MM.1S (cell line): ENCODE data around the gene PROSER3.
A peak's percentile ranks its signal among the peaks of the same experiment; 100 is the strongest.

Experiments used
- DNase-seq: peaks from one replicate; pipeline ENCODE4 v3.0.0-alpha.2; 2015
- H2AFZ ChIP-seq: fragments of 300-600 bp; sonication (generic); 2 replicates; pipeline ENCODE4 v1.6.0; 2016; ENCODE audit warnings: antibody characterized with exemption, low read length
- H3F3A ChIP-seq: fragments of 300-600 bp; sonication (generic); 2 replicates; pipeline ENCODE4 v1.6.1; 2016; ENCODE audit warnings: mild to moderate bottlenecking, antibody characterized with exemption, low read length, moderate library complexity, mixed read lengths; ENCODE audit not compliant: insufficient read depth
- H3K27ac ChIP-seq: fragments of 300-600 bp; sonication (generic); 2 replicates; pipeline ENCODE4 v1.5.1; 2016; ENCODE audit warnings: mild to moderate bottlenecking, low read length
- H3K27me3 ChIP-seq: fragments of 300-600 bp; sonication (generic); replicated peaks from 2 replicates; pipeline ENCODE4 v1.6.0; 2016; ENCODE audit warnings: low read length; ENCODE audit not compliant: insufficient read depth
- H3K36me3 ChIP-seq: fragments of 300-600 bp; sonication (generic); replicated peaks from 2 replicates; pipeline ENCODE4 v1.6.1; 2016; ENCODE audit warnings: mild to moderate bottlenecking, low read length, mixed read lengths; ENCODE audit not compliant: insufficient read depth
- H3K4me1 ChIP-seq: fragments of 300-600 bp; sonication (generic); 2 replicates; pipeline ENCODE4 v1.6.1; 2016; ENCODE audit warnings: low read length, mixed read lengths
- H3K4me2 ChIP-seq: fragments of 300-600 bp; sonication (generic); 2 replicates; pipeline ENCODE4 v1.6.0; 2016; ENCODE audit warnings: low read depth, low read length
- H3K4me3 ChIP-seq: fragments of 300-600 bp; sonication (generic); 2 replicates; pipeline ENCODE4 v1.5.1; 2016; ENCODE audit warnings: low read length, mixed read lengths
- H3K79me2 ChIP-seq: fragments of 300-600 bp; sonication (generic); 2 replicates; pipeline ENCODE4 v1.6.1; 2016; ENCODE audit warnings: mixed run types, low read length, mixed read lengths
- H3K9ac ChIP-seq: fragments of 300-600 bp; sonication (generic); 2 replicates; pipeline ENCODE4 v1.6.1; 2016; ENCODE audit warnings: low read length, mixed read lengths
- H3K9me2 ChIP-seq: fragments of 300-600 bp; sonication (generic); replicated peaks from 2 replicates; pipeline ENCODE4 v1.6.1; 2016; ENCODE audit warnings: mild to moderate bottlenecking, low read length, mixed read lengths; ENCODE audit not compliant: insufficient read depth
- H3K9me3 ChIP-seq: fragments of 300-600 bp; sonication (generic); replicated peaks from 2 replicates; pipeline ENCODE4 v1.6.1; 2016; ENCODE audit warnings: mild to moderate bottlenecking, low read length, mixed read lengths; ENCODE audit not compliant: insufficient read depth
- H4K20me1 ChIP-seq: fragments of 300-600 bp; sonication (generic); 2 replicates; pipeline ENCODE4 v1.6.1; 2016; ENCODE audit warnings: mild to moderate bottlenecking, low read length, moderate library complexity, mixed read lengths; ENCODE audit not compliant: insufficient read depth
- CTCF ChIP-seq: fragments of 300-600 bp; sonication (generic); IDR thresholded peaks from 2 replicates; pipeline ENCODE4 v1.5.1; 2016; ENCODE audit warnings: antibody characterized with exemption, low read length, mixed read lengths
- EZH2 ChIP-seq: fragments of 300-600 bp; sonication (generic); optimal IDR thresholded peaks from 2 replicates; pipeline ENCODE3; 2017; ENCODE audit warnings: low read depth, mild to moderate bottlenecking, antibody characterized with exemption, low read length, mixed read lengths
- EZH2phosphoT487 ChIP-seq: fragments of 300-600 bp; sonication (generic); IDR thresholded peaks from 2 replicates; pipeline ENCODE4 v1.6.1; 2018; ENCODE audit warnings: antibody characterized with exemption, low read length

Gene PROSER3

GRCh38 chr19:35757231-35757748 lies 686 bp upstream of the PROSER3 start:
- DNase-seq: no peak
- no peaks in the 10 kb centered on the region for H4K20me1 ChIP-seq
- no peaks in the 10 kb centered on the region for H3K36me3 ChIP-seq
- no peaks in the 10 kb centered on the region for H3K9me2 ChIP-seq
- peak overlapping the region; percentile 75 for H3K4me3 ChIP-seq
- TF ChIP-seq EZH2phosphoT487 (no peak), EZH2 (no peak), CTCF (no peak)
- peak overlapping the region; percentile 94 for H3K4me2 ChIP-seq
- H3K9ac ChIP-seq: peak overlapping the region; percentile 77; the same call in 1 of the 2 replicates
- H3K9me3 ChIP-seq: no peaks in the 10 kb centered on the region
- H3K79me2 ChIP-seq: peaks cover 15% of the 10 kb centered on the region
- peak overlapping the region; percentile 57; the same call in 1 of the 2 replicates for H3K27ac ChIP-seq
- no peaks in the 10 kb centered on the region for H3K27me3 ChIP-seq
- H3K4me1 ChIP-seq: peaks cover 12% of the 10 kb centered on the region; the same call in 1 of the 2 replicates
- peak overlapping the region; percentile 82 for H2AFZ ChIP-seq
- peaks cover 4% of the 10 kb centered on the region; the same call in 1 of the 2 replicates for H3F3A ChIP-seq

GRCh38 chr19:35759697-35760096 lies 1.7 kb downstream of the PROSER3 start:
- H3K4me2 ChIP-seq: no peak overlapping the region
- H3K79me2 ChIP-seq: peaks cover 15% of the 10 kb centered on the region
- no peak overlapping the region for H3K4me3 ChIP-seq
- H2AFZ ChIP-seq: no peak overlapping the region
- no peaks in the 10 kb centered on the region for H4K20me1 ChIP-seq
- peaks cover 12% of the 10 kb centered on the region; the same call in 1 of the 2 replicates for H3K4me1 ChIP-seq
- no peaks in the 10 kb centered on the region for H3K9me3 ChIP-seq
- peaks cover 4% of the 10 kb centered on the region; the same call in 1 of the 2 replicates for H3F3A ChIP-seq
- no peak for DNase-seq
- H3K36me3 ChIP-seq: no peaks in the 10 kb centered on the region
- no peak overlapping the region for H3K9ac ChIP-seq
- TF ChIP-seq EZH2: no peak
- no peak for TF ChIP-seq EZH2phosphoT487
- no peak for TF ChIP-seq CTCF
- H3K9me2 ChIP-seq: no peaks in the 10 kb centered on the region
- H3K27me3 ChIP-seq: no peaks in the 10 kb centered on the region
- no peak overlapping the region for H3K27ac ChIP-seq

- no peak for DNase-seq
- Histone ChIP-seq H3K36me3 (no peaks in the 10 kb centered on the region), H3K27ac (no peak overlapping the region), H3K9ac (no peak overlapping the region), H3F3A (peaks cover 4% of the 10 kb centered on the region; the same call in 1 of the 2 replicates), H3K4me3 (no peak overlapping the region), H3K9me2 (no peaks in the 10 kb centered on the region), H3K9me3 (no peaks in the 10 kb centered on the region), H3K4me1 (peaks cover 12% of the 10 kb centered on the region; the same call in 1 of the 2 replicates), H3K79me2 (peaks cover 15% of the 10 kb centered on the region), H4K20me1 (no peaks in the 10 kb centered on the region), H3K4me2 (no peak overlapping the region), H3K27me3 (no peaks in the 10 kb centered on the region), H2AFZ (no peak overlapping the region)
- TF ChIP-seq EZH2phosphoT487 (no peak), CTCF (no peak), EZH2 (no peak)
These were observed 2.9 kb downstream of the PROSER3 start for GRCh38 chr19:35760711-35761349.
